GM12878 (cell line): ENCODE data around the gene EEFSEC. TPM values are rescaled to one million over a fixed set of nuclear protein-coding genes. Genes with fewer than 3 reads are reported as not detected.
A peak's percentile ranks its signal among the peaks of the same experiment; 100 is the strongest.

Experiments used
- ATAC-seq: fragments of 200-7000 bp; cut with Tn5 transposase; 3 replicates; pipeline ENCODE4 v1.9.1; 2020; ENCODE audit warnings: mild to moderate bottlenecking, moderate library complexity
- BruUV-seq: library from RNA; stranded (reverse); fragments of 400-500 nt; replicated peaks from 2 replicates; lab custom pipeline; 2021; lab: Mats Ljungman, UMichigan
- CTCF ChIA-PET: fragments of 300-600 bp; sonication (Branson Sonifier 250); formaldehyde crosslinking; extraction: SDS; loops from one replicate; lab custom pipeline; 2021; ENCODE audit warnings: inconsistent platforms; lab: Yijun Ruan, JAX
- POLR2A ChIA-PET: fragments of 350-600 bp; formaldehyde crosslinking; extraction: SDS; loops from one replicate; lab custom pipeline; 2021; ENCODE audit warnings: inconsistent platforms; lab: Charles Lee
- RAD21 ChIA-PET: fragments of 300-600 bp; sonication (Branson Sonifier 250); formaldehyde crosslinking; loops from one replicate; lab custom pipeline; 2023; ENCODE audit warnings: antibody characterized with exemption; ENCODE audit not compliant: unreplicated experiment; lab: Charles Lee
- SMC1A ChIA-PET: fragments of 300-600 bp; sonication (Branson Sonifier 250); formaldehyde crosslinking; loops from one replicate; lab custom pipeline; 2023; ENCODE audit not compliant: unreplicated experiment, uncharacterized antibody; lab: Charles Lee
- DNase-seq: peaks from one replicate; pipeline ENCODE4 v3.0.0-alpha.2; 2011; ENCODE audit warnings: low read depth, low spot score
- FAIRE-seq: peaks from 3 replicates; lab custom pipeline; 2011; peaks lifted over from hg19 to GRCh38; lab: Jason Lieb, UNC
- H2AFZ ChIP-seq: 2 replicates; pipeline ENCODE4 v1.6.0; 2011; ENCODE audit warnings: low read depth, low read length, control low read depth; ENCODE audit not compliant: control insufficient read depth
- H3K27ac ChIP-seq: 2 replicates; pipeline ENCODE4 v1.5.1; 2011; ENCODE audit warnings: control low read depth; ENCODE audit not compliant: control insufficient read depth, insufficient read depth
- H3K27me3 ChIP-seq, 2 experiments: replicated peaks in 1 of 2; 2 replicates each; pipeline versions ENCODE4 v1.6.0 to v1.6.1; 2011; ENCODE audit warnings: low read length in 1 of 2; ENCODE audit not compliant: control insufficient read depth in 2 of 2, insufficient read depth in 2 of 2
- H3K36me3 ChIP-seq, 2 experiments: 2 replicates each; pipeline ENCODE4 v1.5.1; 2011; ENCODE audit warnings: low read length in 1 of 2; ENCODE audit not compliant: control insufficient read depth in 2 of 2, insufficient read depth in 2 of 2
- H3K4me1 ChIP-seq: 2 replicates; pipeline ENCODE4 v1.6.1; 2011; ENCODE audit warnings: mild to moderate bottlenecking, low read length, moderate library complexity, mixed read lengths; ENCODE audit not compliant: control insufficient read depth, insufficient read depth
- H3K4me2 ChIP-seq: 2 replicates; pipeline ENCODE4 v1.6.0; 2011; ENCODE audit warnings: control low read depth; ENCODE audit not compliant: control insufficient read depth, insufficient read depth
- H3K4me3 ChIP-seq: fragments of 200-600 bp; sonication (generic); 2 replicates; pipeline ENCODE4 v1.5.1; 2016
- H3K79me2 ChIP-seq: 2 replicates; pipeline ENCODE4 v1.6.0; 2011; ENCODE audit warnings: low read length; ENCODE audit not compliant: control insufficient read depth, insufficient read depth
- H3K9ac ChIP-seq: 2 replicates; pipeline ENCODE4 v1.8.0; 2011; ENCODE audit warnings: low read length, control low read depth, mixed read lengths; ENCODE audit not compliant: control insufficient read depth, insufficient read depth
- H3K9me3 ChIP-seq: replicated peaks from 3 replicates; pipeline ENCODE4 v1.5.1; 2011; ENCODE audit warnings: mild to moderate bottlenecking, low read length; ENCODE audit not compliant: control insufficient read depth, insufficient read depth
- H4K20me1 ChIP-seq: 2 replicates; pipeline ENCODE4 v1.6.0; 2011; ENCODE audit not compliant: control insufficient read depth, insufficient read depth
- ASH2L ChIP-seq: fragments of 300-600, 200-600 bp; sonication (generic); IDR thresholded peaks from 2 replicates; pipeline ENCODE4 v1.6.1; 2017; ENCODE audit warnings: low read depth, mild to moderate bottlenecking, borderline replicate concordance
- ESRRA ChIP-seq: IDR thresholded peaks from 2 replicates; pipeline ENCODE4 v1.6.1; 2012; ENCODE audit warnings: mild to moderate bottlenecking, low read length, improper control_type of control experiment
- FOXK2 ChIP-seq: fragments of 450-650 bp; IDR thresholded peaks from 2 replicates; pipeline ENCODE4 v1.6.1; 2017; ENCODE audit warnings: mild to moderate bottlenecking, moderate library complexity
- GATAD2B ChIP-seq: fragments of 450-650 bp; conservative IDR thresholded peaks from 2 replicates; pipeline ENCODE4 v1.6.1; 2017; ENCODE audit warnings: low read depth, mild to moderate bottlenecking, moderate library complexity
- HCFC1 ChIP-seq: fragments of 150-350 bp; IDR thresholded peaks from 2 replicates; pipeline ENCODE4 v1.6.1; 2014; ENCODE audit warnings: low read length
- KDM1A ChIP-seq: fragments of 200-600 bp; sonication (generic); IDR thresholded peaks from 2 replicates; pipeline ENCODE4 v1.6.1; 2016; ENCODE audit warnings: borderline replicate concordance
- MEF2B ChIP-seq: fragments of 450-650 bp; IDR thresholded peaks from 2 replicates; pipeline ENCODE4 v1.6.1; 2018; ENCODE audit warnings: mild to moderate bottlenecking, moderate library complexity; ENCODE audit not compliant: partially characterized antibody, poor library complexity, severe bottlenecking
- MTA2 ChIP-seq: fragments of 450-650 bp; IDR thresholded peaks from 2 replicates; pipeline ENCODE4 v1.6.1; 2016; ENCODE audit warnings: low read depth, mild to moderate bottlenecking, moderate library complexity
- MYB ChIP-seq: fragments of 150-350 bp; IDR thresholded peaks from 2 replicates; pipeline ENCODE4 v1.6.1; 2014; ENCODE audit warnings: mild to moderate bottlenecking, low read depth, low read length, borderline replicate concordance
- PAX8 ChIP-seq: fragments of 450-650 bp; IDR thresholded peaks from 2 replicates; pipeline ENCODE4 v1.6.1; 2017; ENCODE audit warnings: mild to moderate bottlenecking, moderate library complexity
- PBX3 ChIP-seq: IDR thresholded peaks from 2 replicates; pipeline ENCODE4 v1.6.1; 2011; ENCODE audit warnings: mild to moderate bottlenecking, low read depth, low read length, moderate library complexity; ENCODE audit not compliant: insufficient replicate concordance
- RBBP5 ChIP-seq: fragments of 200-600 bp; sonication (generic); conservative IDR thresholded peaks from 2 replicates; pipeline ENCODE4 v1.6.1; 2016
- RELB ChIP-seq: fragments of 450-650 bp; IDR thresholded peaks from 2 replicates; pipeline ENCODE4 v1.6.1; 2017; ENCODE audit warnings: low read depth, mild to moderate bottlenecking, moderate library complexity
- SUZ12 ChIP-seq: fragments of 200-600 bp; sonication (generic); IDR thresholded peaks from one replicate; pipeline ENCODE4 v1.6.1; 2018; ENCODE audit warnings: antibody characterized with exemption, mild to moderate bottlenecking; ENCODE audit not compliant: unreplicated experiment
- TBL1XR1 ChIP-seq: IDR thresholded peaks from 2 replicates; pipeline ENCODE4 v1.6.1; 2012; ENCODE audit warnings: low read depth, low read length, improper control_type of control experiment
- TCF3 ChIP-seq: IDR thresholded peaks from 2 replicates; pipeline ENCODE4 v1.6.1; 2012; ENCODE audit warnings: low read depth, mild to moderate bottlenecking, low read length, borderline replicate concordance; ENCODE audit not compliant: insufficient read depth
- ZBTB40 ChIP-seq: fragments of 450-650 bp; IDR thresholded peaks from 2 replicates; pipeline ENCODE4 v1.6.1; 2016; ENCODE audit warnings: mild to moderate bottlenecking, moderate library complexity, borderline replicate concordance
- WGBS: methylation state at CpG from one replicate; pipeline ENCODE4 v1.1.6; 2016; ENCODE audit warnings: low lambda C conversion rate; ENCODE audit not compliant: insufficient replicate concordance, insufficient coverage; ENCODE audit errors: missing lambda C conversion rate; 5-methylcytosine and 5-hydroxymethylcytosine counted together
- in situ Hi-C: fragments of 300-500 bp; cut with MboI; formaldehyde crosslinking; loops from 9 replicates; pipeline ENCODE4 v1.14.3; 2018; ENCODE audit warnings: mixed read lengths
- intact Hi-C: fragments of 100-400 bp; cut with micrococcal nuclease; formaldehyde crosslinking; loops from one replicate; pipeline ENCODE4 v1.14.2; 2022; ENCODE audit not compliant: unreplicated experiment
- polyA plus RNA-seq, 11 experiments: library from polyadenylated mRNA; depleted of rRNA in 4 of 11; unstranded in 6 of 11; stranded (reverse) in 5 of 11; fragments of >200 nt; fragmentation: Nextera tagmentation in 4 of 11; fragmentation: Illumina TruSeq in 1 of 11; extraction: Ambion mirVana in 4 of 11; extraction: Trizol in 1 of 11; gene quantifications; 1 replicate in 1 of 11; 2 replicates in 10 of 11; pipeline versions ENCODE4 v1.2.1 to v1.2.3, GENCODE V29; 2011 to 2016; ENCODE audit warnings: inconsistent platforms in 2 of 11, missing spikeins in 2 of 11, low read depth in 1 of 11
- total RNA-seq, 4 experiments: library from RNA; depleted of rRNA in 3 of 4; stranded (reverse); fragments of >200 nt in 3 of 4; fragmentation: Illumina TruSeq in 1 of 4; extraction: Trizol in 1 of 4; gene quantifications; 2 replicates each; pipeline versions ENCODE4 v1.2.1 to v1.2.3, GENCODE V29; 2013 to 2021

EEFSEC gene
- total and polyA plus RNA-seq, 10 of the 15 experiments (the other 5 are each of a cell fraction or from before 2014, with no cell fraction given) = 0.29 to 29.1 (median 16.1) TPM

- in situ Hi-C loops = no loop called here
- H3K9me3 ChIP-seq = no peaks in the 10 kb centered on the region
- ChIA-PET RAD21 (interaction anchor here (1.0 kb wide), 1 partner anchor 71 kb away, joined by 3 read pairs; no protein-coding TSS in a partner anchor), SMC1A (interaction anchor here (1.0 kb wide), 1 partner anchor 183 kb away, joined by 3 read pairs; no protein-coding TSS in a partner anchor), CTCF (interaction anchor here (0.8 to 3.7 kb wide), 9 partner anchors 12 to 200 kb away, joined by 3 to 28 read pairs (median 5); no protein-coding TSS in a partner anchor), POLR2A (no interaction called here)
- H3K36me3 ChIP-seq = no peaks in the 10 kb centered on the region
- H3K79me2 ChIP-seq = no peaks in the 10 kb centered on the region
- peak overlapping the region; percentile 30; the same call in 1 of the 2 replicates for H2AFZ ChIP-seq
- H3K4me1 ChIP-seq = no peaks in the 10 kb centered on the region
- no peak for FAIRE-seq
- H3K4me2 ChIP-seq = peak overlapping the region; percentile 11; the same call in 1 of the 2 replicates
- H3K9ac ChIP-seq = no peak overlapping the region
- 12% methylated on average over 57 of the region's 66 CpGs for WGBS
- no peaks in the 10 kb centered on the region for H4K20me1 ChIP-seq
- DNase-seq = no peak
- intact Hi-C loops = loop anchor here (1.0 to 5.0 kb wide), 3 partner anchors 72 to 329 kb away; no protein-coding TSS in a partner anchor
- no peak overlapping the region for H3K27ac ChIP-seq
- no TSS peak for BruUV-seq
- H3K4me3 ChIP-seq = no peak overlapping the region
- peak; percentile 98 for ATAC-seq
- H3K27me3 ChIP-seq = no peaks in the 10 kb centered on the region; a peak in 1 of 4 replicates
- TF ChIP-seq FOXK2 (no peak), HCFC1 (no peak), PAX8 (no peak), RBBP5 (no peak), ZBTB40 (no peak), PBX3 (no peak), GATAD2B (peak; percentile 69; the same call in 1 of the 2 replicates), RELB (no peak), KDM1A (no peak), TCF3 (peak; percentile 35; the same call in 1 of the 2 replicates), MEF2B (no peak), TBL1XR1 (no peak), ESRRA (no peak), MTA2 (no peak), ASH2L (no peak), SUZ12 (no peak), MYB (no peak)
Measured at GRCh38 chr3:128426128-128426921, 273.0 kb downstream of the EEFSEC start.
